Tibial nerve (tissue), 4 donors: Measurements from ENCODE around the gene CAMK1D. TPM values are rescaled to one million over a fixed set of nuclear protein-coding genes. Genes with fewer than 3 reads are reported as not detected.

ENCODE experiments used
- DNase-seq, 2 donors: peaks; one replicate each; pipeline ENCODE4 v3.0.0-alpha.2; 2019; ENCODE audit warnings: low spot score in 2 of 2
- H3K27ac ChIP-seq, 4 donors: fragments of 200-600 bp; sonication (generic) in 3 of 4; one replicate each; pipeline ENCODE4 v1.5.1; 2017 to 2019; ENCODE audit warnings: mild to moderate bottlenecking in 1 of 4
- H3K27me3 ChIP-seq, 2 donors: fragments of 200-600 bp; sonication (generic) in 1 of 2; one replicate each; pipeline versions ENCODE4 v1.5.1 to v1.6.0; 2017 to 2019
- H3K36me3 ChIP-seq, 3 donors: fragments of 200-600 bp; sonication (generic); one replicate each; pipeline ENCODE4 v1.5.1; 2018 to 2019
- H3K4me1 ChIP-seq, 4 donors: fragments of 200-600 bp; sonication (generic) in 3 of 4; one replicate each; pipeline ENCODE4 v1.5.1; 2017 to 2019
- H3K4me3 ChIP-seq, 4 donors: fragments of 200-600 bp; sonication (generic) in 3 of 4; one replicate each; pipeline ENCODE4 v1.5.1; 2017 to 2019; ENCODE audit warnings: mild to moderate bottlenecking in 1 of 4, moderate library complexity in 1 of 4
- H3K9me3 ChIP-seq, 4 donors: fragments of 200-600 bp; sonication (generic) in 3 of 4; one replicate each; pipeline ENCODE4 v1.5.1; 2017 to 2019
- EP300 ChIP-seq, 2 donors: sonication (generic); formaldehyde crosslinking; IDR thresholded peaks; one replicate each; pipeline ENCODE4 v1.6.1; 2017; ENCODE audit warnings: antibody characterized with exemption in 2 of 2, mild to moderate bottlenecking in 1 of 2
- POLR2A ChIP-seq, 2 donors: fragments of 450-650 bp; IDR thresholded peaks; one replicate each; pipeline ENCODE4 v1.6.1; 2017; ENCODE audit warnings: antibody characterized with exemption in 2 of 2, mild to moderate bottlenecking in 2 of 2, moderate library complexity in 2 of 2
- WGBS, 2 donors: methylation state at CpG; one replicate each; pipeline ENCODE4 v1.1.5; 2018; 5-methylcytosine and 5-hydroxymethylcytosine counted together
- total RNA-seq, 4 donors: library from RNA; depleted of rRNA; stranded (reverse); fragments of >200 nt; gene quantifications; one replicate each; pipeline ENCODE4 v1.1.0, GENCODE V29; 2016
- TF ChIP-seq, protein P1 (sequence below), 5 experiments: fragments of 200-600 bp in 3 of 5; fragments of 450-650 bp in 2 of 5; sonication (generic) in 3 of 5; IDR thresholded peaks; one replicate each; pipeline ENCODE4 v1.5.1; 2016 to 2019; ENCODE audit warnings: antibody characterized with exemption in 5 of 5, mild to moderate bottlenecking in 3 of 5, moderate library complexity in 2 of 5

Gene CAMK1D
- total RNA-seq, 4 donors from 2014 or later: 6.9 to 20.5 (median 17.2) TPM

DNA sequence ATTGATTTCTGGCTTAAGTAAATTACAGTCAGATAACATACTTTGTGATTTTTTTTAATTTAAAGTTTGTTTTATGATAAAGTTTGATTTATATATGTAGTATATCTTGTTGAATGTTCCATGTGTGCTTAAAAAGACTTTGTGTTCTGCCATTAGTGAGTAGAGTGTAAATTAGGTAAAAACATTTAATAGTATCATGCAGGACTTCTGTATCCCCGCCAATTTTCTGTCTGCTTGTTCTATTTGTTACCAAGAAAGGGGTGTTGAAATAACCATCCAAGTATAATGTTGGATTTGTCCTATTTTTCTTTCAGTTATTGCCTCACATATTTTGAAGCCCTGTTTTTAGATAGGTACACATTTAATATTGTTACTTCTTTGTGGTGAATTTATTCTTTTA is 172.1 kb downstream of the CAMK1D start:
- Histone ChIP-seq H3K36me3 (no peaks in the 10 kb centered on the region), H3K27me3 (no peaks in the 10 kb centered on the region), H3K4me1 (no peaks in the 10 kb centered on the region), H3K4me3 (no peak overlapping the region), H3K27ac (no peak overlapping the region), H3K9me3 (peaks cover 0 to 14% (median 0%) of the 10 kb centered on the region in 4 donors)
- WGBS, 2 donors: 93 to 98% methylated on average over 1 of the region's 1 CpG
- DNase-seq: no peak
- TF ChIP-seq, protein P1, sequence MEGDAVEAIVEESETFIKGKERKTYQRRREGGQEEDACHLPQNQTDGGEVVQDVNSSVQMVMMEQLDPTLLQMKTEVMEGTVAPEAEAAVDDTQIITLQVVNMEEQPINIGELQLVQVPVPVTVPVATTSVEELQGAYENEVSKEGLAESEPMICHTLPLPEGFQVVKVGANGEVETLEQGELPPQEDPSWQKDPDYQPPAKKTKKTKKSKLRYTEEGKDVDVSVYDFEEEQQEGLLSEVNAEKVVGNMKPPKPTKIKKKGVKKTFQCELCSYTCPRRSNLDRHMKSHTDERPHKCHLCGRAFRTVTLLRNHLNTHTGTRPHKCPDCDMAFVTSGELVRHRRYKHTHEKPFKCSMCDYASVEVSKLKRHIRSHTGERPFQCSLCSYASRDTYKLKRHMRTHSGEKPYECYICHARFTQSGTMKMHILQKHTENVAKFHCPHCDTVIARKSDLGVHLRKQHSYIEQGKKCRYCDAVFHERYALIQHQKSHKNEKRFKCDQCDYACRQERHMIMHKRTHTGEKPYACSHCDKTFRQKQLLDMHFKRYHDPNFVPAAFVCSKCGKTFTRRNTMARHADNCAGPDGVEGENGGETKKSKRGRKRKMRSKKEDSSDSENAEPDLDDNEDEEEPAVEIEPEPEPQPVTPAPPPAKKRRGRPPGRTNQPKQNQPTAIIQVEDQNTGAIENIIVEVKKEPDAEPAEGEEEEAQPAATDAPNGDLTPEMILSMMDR (IDR thresholded peaks at IDR 0.05): no peak

DNA sequence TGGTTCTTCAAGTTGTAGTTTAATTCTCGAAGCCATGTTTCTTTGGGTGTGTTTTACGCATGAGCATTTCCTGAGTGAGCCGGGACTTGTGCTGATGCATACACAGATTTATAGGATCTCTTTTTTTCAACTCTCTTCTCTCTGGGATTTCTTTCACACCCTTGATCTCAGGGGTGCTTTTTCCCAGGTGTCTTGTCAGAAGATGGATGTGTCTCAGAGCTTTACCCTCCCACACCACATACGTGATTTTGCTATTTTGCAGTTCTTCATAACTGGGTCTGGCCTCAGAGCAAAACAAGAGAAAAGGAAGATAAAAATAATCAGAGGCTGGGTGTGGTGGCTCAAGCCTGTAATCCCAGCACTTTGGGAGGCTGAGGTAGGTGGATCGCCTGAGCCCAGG is 177.0 kb downstream of the CAMK1D start:
- no peak for DNase-seq
- no peaks in the 10 kb centered on the region for H3K27me3 ChIP-seq
- peaks cover 0 to 16% (median 0%) of the 10 kb centered on the region in 4 donors for H3K4me1 ChIP-seq
- no peaks in the 10 kb centered on the region for H3K36me3 ChIP-seq
- TF ChIP-seq, protein P1 (IDR thresholded peaks at IDR 0.05): no peak
- no peak for TF ChIP-seq EP300 (IDR thresholded peaks at IDR 0.05)
- no peak for TF ChIP-seq POLR2A (IDR thresholded peaks at IDR 0.05)
- 90% methylated on average over 5 of the region's 5 CpGs for WGBS, 2 donors
- no peak overlapping the region for H3K27ac ChIP-seq
- H3K4me3 ChIP-seq: no peak overlapping the region
- H3K9me3 ChIP-seq: peaks cover 0 to 13% (median 0%) of the 10 kb centered on the region in 4 donors

- H3K9me3 ChIP-seq: peaks cover 0 to 4% (median 0%) of the 10 kb centered on the region in 4 donors
- H3K27ac ChIP-seq: no peak overlapping the region
- H3K27me3 ChIP-seq: no peaks in the 10 kb centered on the region
- H3K4me3 ChIP-seq: no peak overlapping the region
- no peak for DNase-seq
- TF ChIP-seq POLR2A (IDR thresholded peaks at IDR 0.05) (no peak), EP300 (IDR thresholded peaks at IDR 0.05) (no peak)
- TF ChIP-seq, protein P1 (IDR thresholded peaks at IDR 0.05): no peak
- 31 to 37% methylated on average over 9 of the region's 9 CpGs for WGBS, 2 donors
- H3K36me3 ChIP-seq: no peaks in the 10 kb centered on the region
- H3K4me1 ChIP-seq: peaks cover 0 to 18% (median 0%) of the 10 kb centered on the region in 4 donors
Observed at GRCh38 chr10:12529976-12530375, 180.6 kb downstream of the CAMK1D start.

- Histone ChIP-seq H3K9me3 (peaks cover 0 to 3% (median 0%) of the 10 kb centered on the region in 4 donors), H3K4me3 (no peak overlapping the region), H3K4me1 (peaks cover 0 to 18% (median 0%) of the 10 kb centered on the region in 4 donors), H3K27me3 (no peaks in the 10 kb centered on the region), H3K27ac (no peak overlapping the region), H3K36me3 (no peaks in the 10 kb centered on the region)
- no peak for TF ChIP-seq POLR2A (IDR thresholded peaks at IDR 0.05)
- TF ChIP-seq EP300 (IDR thresholded peaks at IDR 0.05): peak in 1 of 2 donors; percentile 10
- peak in 1 of 2 donors; percentile 20 for DNase-seq
- WGBS, 2 donors: 54 to 64% methylated on average over 12 of the region's 12 CpGs
Observed at GRCh38 chr10:12531305-12532220, 182.2 kb downstream of the CAMK1D start.

GRCh38 chr10:12533151-12533550 is 183.8 kb downstream of the CAMK1D start:
- Histone ChIP-seq H3K4me1 (peaks cover 0 to 18% (median 0%) of the 10 kb centered on the region in 4 donors), H3K36me3 (no peaks in the 10 kb centered on the region), H3K9me3 (peaks cover 0 to 3% (median 0%) of the 10 kb centered on the region in 4 donors), H3K27me3 (no peaks in the 10 kb centered on the region), H3K27ac (no peak overlapping the region), H3K4me3 (no peak overlapping the region)
- DNase-seq: no peak
- TF ChIP-seq, protein P1 (IDR thresholded peaks at IDR 0.05): no peak
- no peak for TF ChIP-seq EP300 (IDR thresholded peaks at IDR 0.05)
- WGBS, 2 donors: 92 to 95% methylated on average over 4 of the region's 4 CpGs
